ENCODE measurements around the gene CTDNEP1. TPM values are rescaled to one million over a fixed set of nuclear protein-coding genes. Genes with fewer than 3 reads are reported as not detected.

The CTDNEP1 gene
- total RNA-seq = 14.4 and 19.9 TPM in 2 replicates

DNA sequence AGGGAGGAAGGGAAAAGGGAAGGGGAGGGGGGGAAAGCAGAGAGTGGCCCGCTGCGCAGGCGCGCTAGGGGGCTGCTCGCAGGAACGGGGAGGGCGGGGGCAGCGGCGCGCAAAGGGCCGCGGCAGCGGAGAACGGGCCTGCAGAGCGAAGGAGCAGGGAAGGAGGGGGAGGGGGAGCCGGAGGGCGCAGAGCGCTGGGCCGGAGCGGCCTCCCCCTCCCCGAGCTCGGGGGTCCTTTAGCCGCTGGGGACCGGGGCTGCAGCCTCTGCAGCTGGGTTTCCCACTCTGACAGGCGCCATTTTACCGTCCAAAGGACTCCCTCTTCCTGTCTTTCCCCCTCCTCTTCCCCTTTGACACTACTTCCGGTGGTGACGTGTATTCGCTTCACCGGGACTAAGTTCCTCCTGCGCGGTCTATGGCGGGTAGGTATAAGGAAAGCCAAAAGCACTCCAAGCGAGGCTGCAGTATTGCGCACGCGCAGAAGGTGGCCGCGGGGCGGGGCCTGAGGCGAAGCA lies at the start of gene CTDNEP1:
TSS of gene CTDNEP1 (minus strand) at position 74 of the 515 bp plus-strand sequence. CDS start 438 bp downstream, outside the sequence.

GRCh38 chr17:7294614-7295153 lies 43.1 kb upstream of the CTDNEP1 start, which contains the start of gene YBX2:
TSS of gene YBX2 (minus strand) at chr17:7294639. CDS start at chr17:7294500, 139 bp downstream.

GRCh38 chr17:7281074-7281952 lies 29.8 kb upstream of the CTDNEP1 start, which contains the start of gene SLC2A4:
TSS of gene SLC2A4 (plus strand) at chr17:7281718. CDS start at chr17:7281935, 217 bp downstream.

GRCh38 chr17:7262192-7262934 lies 10.8 kb upstream of the CTDNEP1 start, which contains the start of gene CLDN7:
TSS of gene CLDN7 (minus strand) at chr17:7262478. CDS start at chr17:7262043, 435 bp downstream.

GRCh38 chr17:7252176-7253043 lies 876 bp upstream of the CTDNEP1 start, which contains the start of gene ELP5:
TSS of gene ELP5 (plus strand) at chr17:7252215. CDS start at chr17:7252551, 336 bp downstream.

GRCh38 chr17:7241783-7242716 lies 9.5 kb downstream of the CTDNEP1 start, which contains the start of gene GABARAP:
TSS of gene GABARAP (minus strand) at chr17:7242449. CDS start at chr17:7242330, 119 bp downstream.

DNA sequence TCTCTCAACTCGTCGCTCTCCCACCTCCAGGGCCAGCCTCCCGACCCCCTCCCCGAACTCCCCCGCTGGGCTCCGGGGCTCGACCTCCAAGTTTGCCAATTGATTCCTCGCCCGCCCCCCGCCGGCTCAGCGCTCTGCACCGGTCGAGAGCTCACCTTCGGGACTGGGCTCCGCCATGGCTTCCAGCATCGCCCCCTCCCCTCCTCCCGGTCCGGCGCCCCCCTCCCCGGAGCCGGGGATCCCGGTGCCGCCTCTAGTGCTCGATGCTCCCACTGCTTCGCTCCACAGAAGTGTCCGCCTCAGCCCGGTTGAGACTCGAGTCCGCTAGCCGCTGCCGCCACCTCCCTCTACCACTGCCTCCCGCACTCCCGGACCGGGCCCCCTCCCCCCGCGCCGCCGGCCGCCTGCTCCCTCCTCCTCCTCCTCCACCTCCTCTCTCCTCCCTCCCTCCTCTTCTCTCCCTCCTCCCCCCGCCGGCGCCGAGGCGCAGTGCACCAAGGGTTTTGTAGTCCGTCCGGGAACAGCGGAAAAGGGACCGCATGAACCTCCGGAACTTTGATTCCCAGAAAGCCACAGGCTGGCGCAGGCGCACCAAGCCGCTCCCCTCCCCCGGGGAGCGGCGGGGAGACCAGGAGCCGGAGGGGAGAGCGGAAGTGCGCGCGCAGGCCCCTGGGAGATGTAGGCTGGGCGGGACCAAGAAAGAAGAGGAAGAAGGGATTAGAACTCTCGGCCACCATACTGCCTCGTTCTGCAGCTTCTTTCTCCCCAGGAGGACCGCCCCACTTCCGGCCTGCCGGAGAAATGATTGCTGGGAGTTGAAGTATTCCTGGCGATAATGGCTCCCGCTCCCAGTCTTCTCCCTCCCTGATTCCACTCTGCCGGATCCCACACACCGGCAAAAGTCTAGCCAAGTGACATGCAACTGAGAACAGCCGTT lies 12.2 kb downstream of the CTDNEP1 start, which contains the start of gene PHF23:
TSS of gene PHF23 (minus strand) at position 367 of the 937 bp plus-strand sequence. CDS start at position 189, 178 bp downstream.

DNA sequence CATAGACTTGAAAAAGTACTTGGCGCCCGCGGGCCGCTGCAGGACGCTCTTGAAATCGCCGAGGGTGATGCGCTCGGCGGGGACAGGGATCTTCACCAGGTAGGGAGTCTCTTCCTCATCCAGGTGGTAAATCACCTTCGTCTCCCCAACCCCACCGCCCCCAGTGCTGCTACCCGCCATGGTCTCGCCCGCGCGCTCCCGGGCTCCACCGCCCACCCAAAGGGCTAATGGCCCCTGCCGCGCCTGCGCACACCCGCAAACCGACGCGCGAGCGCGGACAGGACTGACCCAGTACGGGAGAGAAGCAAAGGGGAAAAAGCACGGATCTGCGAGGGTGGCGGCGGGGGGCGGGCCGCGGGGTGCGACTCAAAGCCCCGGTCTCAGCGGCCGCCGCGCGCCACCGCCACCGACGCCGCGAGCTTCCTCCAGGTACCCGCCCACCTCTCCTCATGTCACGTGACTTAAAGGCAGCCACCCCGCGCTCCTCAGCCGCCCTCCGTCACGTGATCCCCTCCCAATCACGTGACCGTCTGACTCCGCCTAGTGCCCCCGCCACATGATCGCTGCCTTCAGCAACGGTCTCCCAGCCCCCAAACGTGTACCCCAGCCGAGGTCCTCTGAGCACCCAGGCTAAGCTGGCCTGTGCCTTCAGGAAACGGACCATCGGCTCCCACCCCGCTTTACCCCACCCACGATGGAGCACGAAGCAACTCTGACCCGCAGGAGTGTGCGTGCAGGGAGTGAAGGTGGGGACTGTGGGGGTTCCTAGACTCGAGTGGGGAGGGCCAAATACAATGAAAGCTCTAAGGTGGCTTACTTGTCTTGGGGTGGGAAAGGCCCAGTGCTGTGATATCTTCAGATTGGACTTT lies 17.2 kb downstream of the CTDNEP1 start, which contains the start of gene DVL2:
TSS of gene DVL2 (minus strand) at position 435 of the 869 bp plus-strand sequence. CDS start at position 180, 255 bp downstream.

DNA sequence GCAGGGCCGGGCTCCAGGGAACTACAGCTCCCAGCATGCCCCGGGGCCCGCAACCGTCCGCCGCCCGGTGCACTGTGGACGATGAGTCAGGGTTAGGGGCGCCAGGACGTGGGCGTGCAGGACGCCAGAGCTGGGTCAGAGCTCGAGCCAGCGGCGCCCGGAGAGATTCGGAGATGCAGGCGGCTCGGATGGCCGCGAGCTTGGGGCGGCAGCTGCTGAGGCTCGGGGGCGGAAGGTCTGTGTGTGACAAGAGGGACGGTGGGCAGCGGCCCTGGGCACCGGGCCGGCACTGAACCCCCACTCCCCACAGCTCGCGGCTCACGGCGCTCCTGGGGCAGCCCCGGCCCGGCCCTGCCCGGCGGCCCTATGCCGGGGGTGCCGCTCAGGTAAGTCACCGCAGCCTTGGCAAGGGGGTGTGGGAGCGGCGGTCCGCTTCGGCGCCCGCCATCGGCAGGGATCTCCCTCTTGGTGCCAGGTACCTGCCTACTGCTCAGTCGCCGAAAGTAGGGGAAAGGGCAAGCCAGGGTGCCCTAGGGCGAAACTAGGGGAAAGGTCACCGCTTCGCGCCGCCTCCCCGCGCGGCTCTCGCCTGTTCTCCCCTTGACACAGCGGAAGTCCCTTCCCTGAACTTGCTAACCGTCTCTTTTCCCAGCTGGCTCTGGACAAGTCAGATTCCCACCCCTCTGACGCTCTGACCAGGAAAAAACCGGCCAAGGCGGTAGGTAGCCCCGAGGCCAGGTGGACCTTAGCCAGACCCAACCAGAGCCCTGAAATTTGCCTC lies 31.5 kb downstream of the CTDNEP1 start, which contains the start of the genes ACADVL and DLG4:
TSS of gene ACADVL (plus strand) at position 127 of the 781 bp plus-strand sequence. CDS start at position 174, 47 bp downstream.
TSS of gene DLG4 (minus strand) at position 25 of the 781 bp plus-strand sequence.

Other genes with a start within 250 kb of the CTDNEP1 start
- gene RNASEK, start 239.1 kb downstream of the CTDNEP1 start, total RNA-seq = 19.7 and 20.6 TPM in 2 replicates
- gene BCL6B, start 228.7 kb downstream of the CTDNEP1 start, total RNA-seq = 0.19 and 0.56 TPM in 2 replicates
- 0.28 and 1.2 TPM in 2 replicates for gene SLC16A13, start 215.7 kb downstream of the CTDNEP1 start, total RNA-seq
- gene SLC16A11, start 207.6 kb downstream of the CTDNEP1 start, total RNA-seq = 0.85 TPM in 1 of 2 replicates, not detected in the other
- not detected in 2 replicates for gene CLEC10A, start 171.5 kb downstream of the CTDNEP1 start, total RNA-seq
- gene ASGR2, start 136.9 kb downstream of the CTDNEP1 start, total RNA-seq = not detected in 2 replicates
- 0.56 and 0.58 TPM in 2 replicates for gene ASGR1, start 72.4 kb downstream of the CTDNEP1 start, total RNA-seq
- gene DLG4, start 31.9 kb downstream of the CTDNEP1 start, total RNA-seq = 12.7 and 16.3 TPM in 2 replicates
- 261 and 425 TPM in 2 replicates for gene ACADVL, start 31.8 kb downstream of the CTDNEP1 start, total RNA-seq
- gene DVL2, start 17.2 kb downstream of the CTDNEP1 start, total RNA-seq = 49.8 and 59.5 TPM in 2 replicates
- gene PHF23, start 12.3 kb downstream of the CTDNEP1 start, total RNA-seq = 40.0 and 40.8 TPM in 2 replicates
- gene GABARAP, start 9.3 kb downstream of the CTDNEP1 start, total RNA-seq = 118 and 275 TPM in 2 replicates
- 22.0 and 57.3 TPM in 2 replicates for gene ELP5, start 481 bp upstream of the CTDNEP1 start, total RNA-seq
- 0.19 and 1.7 TPM in 2 replicates for gene CLDN7, start 10.7 kb upstream of the CTDNEP1 start, total RNA-seq
- gene SLC2A4, start 30.0 kb upstream of the CTDNEP1 start, total RNA-seq = under 0.01 and 0.28 TPM in 2 replicates
- gene YBX2, start 42.9 kb upstream of the CTDNEP1 start, total RNA-seq = 0.56 TPM in 1 of 2 replicates, not detected in the other
- 474 and 1,218 TPM in 2 replicates for gene EIF5A, start 55.9 kb upstream of the CTDNEP1 start, total RNA-seq
- 26.8 and 41.8 TPM in 2 replicates for gene GPS2, start 63.6 kb upstream of the CTDNEP1 start, total RNA-seq
- 12.7 and 23.8 TPM in 2 replicates for gene NEURL4, start 77.6 kb upstream of the CTDNEP1 start, total RNA-seq
- 0.56 and 0.58 TPM in 2 replicates for gene ACAP1, start 84.8 kb upstream of the CTDNEP1 start, total RNA-seq
- 10.4 and 13.5 TPM in 2 replicates for gene KCTD11, start 100.4 kb upstream of the CTDNEP1 start, total RNA-seq
- gene TMEM95, start 103.4 kb upstream of the CTDNEP1 start, total RNA-seq = not detected in 2 replicates
- gene TNK1, start 129.4 kb upstream of the CTDNEP1 start, total RNA-seq = under 0.01 and 0.28 TPM in 2 replicates
- 14.4 and 15.5 TPM in 2 replicates for gene PLSCR3, start 142.8 kb upstream of the CTDNEP1 start, total RNA-seq
- gene TMEM256, start 152.4 kb upstream of the CTDNEP1 start, total RNA-seq = 88.0 and 144 TPM in 2 replicates
- gene NLGN2, start 156.1 kb upstream of the CTDNEP1 start, total RNA-seq = 2.3 and 4.2 TPM in 2 replicates
- not detected in 2 replicates for gene SPEM1, start 168.6 kb upstream of the CTDNEP1 start, total RNA-seq
- not detected in 2 replicates for gene SPEM2, start 173.9 kb upstream of the CTDNEP1 start, total RNA-seq
- not detected in 2 replicates for gene SPEM3, start 177.1 kb upstream of the CTDNEP1 start, total RNA-seq
- gene TMEM102, start 183.7 kb upstream of the CTDNEP1 start, total RNA-seq = 1.5 and 2.3 TPM in 2 replicates
- 2.5 and 14.7 TPM in 2 replicates for gene FGF11, start 187.8 kb upstream of the CTDNEP1 start, total RNA-seq
- gene CHRNB1, start 193.3 kb upstream of the CTDNEP1 start, total RNA-seq = 2.3 and 3.9 TPM in 2 replicates
- gene ZBTB4, start 227.9 kb upstream of the CTDNEP1 start, total RNA-seq = 14.8 and 21.4 TPM in 2 replicates
- gene SLC35G6, start 229.7 kb upstream of the CTDNEP1 start, total RNA-seq = not detected in 2 replicates
- 49.6 and 88.0 TPM in 2 replicates for gene POLR2A, start 232.6 kb upstream of the CTDNEP1 start, total RNA-seq